ENCODE measurements around the gene APC. TPM values are rescaled to one million over a fixed set of nuclear protein-coding genes. Genes with fewer than 3 reads are reported as not detected.
A peak's percentile ranks its signal among the peaks of the same experiment; 100 is the strongest.

APC gene
- total and polyA plus RNA-seq, 2 donors (not counting 1 experiment from before 2014, with no cell fraction given) = 8.1 to 55.8 TPM

GRCh38 chr5:112794410-112794809 lies 56.7 kb downstream of the APC start:
- Histone ChIP-seq H3K4me1 (ENCODE audit: control insufficient read depth in 2 of 2, insufficient read depth in 2 of 2, low read length in 2 of 2) (peaks cover 22 to 23% of the 10 kb centered on the region in 2 donors), H3K27ac (ENCODE audit: low read length in 2 of 2) (peak overlapping the region in 1 of 2 donors; percentile 48), H3K36me3 (replicated peaks in 1 of 2; ENCODE audit: control extremely low read depth in 1 of 2, control insufficient read depth in 1 of 2, extremely low read depth in 1 of 2, insufficient read depth in 2 of 2, low read length in 1 of 2) (peaks cover 10 to 24% of the 10 kb centered on the region in 2 experiments), H3K4me3 (ENCODE audit: control extremely low read depth in 1 of 5, extremely low read depth in 1 of 5, insufficient read depth in 1 of 5, low read depth in 2 of 5, low read length in 4 of 5) (no peak overlapping the region), H3K9me3 (ENCODE audit: control extremely low read depth in 1 of 3, control insufficient read depth in 2 of 3, insufficient read depth in 1 of 3, low read length in 2 of 3) (no peaks in the 10 kb centered on the region), H2AFZ (ENCODE audit: insufficient read depth, low read depth, low read length, poor library complexity, severe bottlenecking) (no peak overlapping the region), H4K20me1 (ENCODE audit: control insufficient read depth, insufficient read depth, low read length, poor library complexity, severe bottlenecking) (no peaks in the 10 kb centered on the region), H3K27me3 (replicated peaks in 1 of 4; ENCODE audit: control extremely low read depth in 1 of 4, control insufficient read depth in 3 of 4, insufficient read depth in 4 of 4, low read length in 3 of 4) (no peaks in the 10 kb centered on the region), H3K4me2 (replicated peaks; ENCODE audit: low read depth, low read length, poor library complexity, severe bottlenecking) (peak overlapping the region; percentile 19), H3K9ac (ENCODE audit: low read length) (no peak overlapping the region), H3K79me2 (ENCODE audit: control insufficient read depth, insufficient read depth, low read length) (peaks cover 4% of the 10 kb centered on the region)
- intact Hi-C loops (cut with micrococcal nuclease) = loop anchor here (10.0 kb wide), 1 partner anchor 50 kb away; no protein-coding TSS in a partner anchor
- H3K9me3 Mint-ChIP-seq (ENCODE audit: insufficient read depth) = no peaks in the 10 kb centered on the region
- 100% methylated on average over 4 of the region's 4 CpGs for WGBS (ENCODE audit: insufficient coverage)
- ChIA-PET CTCF (interaction anchor here (1.0 kb wide), 1 partner anchor 129 kb away, joined by 3 read pairs; no protein-coding TSS in a partner anchor), POLR2A (no interaction called here)
- H3K4me3 Mint-ChIP-seq = peak overlapping the region; percentile 37
- ATAC-seq (ENCODE audit: low read depth) (no peak), DNase-seq (no peak)
- TF ChIP-seq EZH2 (IDR thresholded peaks at IDR 0.05; ENCODE audit: borderline replicate concordance, insufficient read depth, low read depth, low read length, poor library complexity, severe bottlenecking) = no peak
- TF ChIP-seq CTCF (IDR thresholded peaks at IDR 0.05) = no peak
- peaks cover 39% of the 10 kb centered on the region for H3K4me1 Mint-ChIP-seq
- H3K27ac Mint-ChIP-seq = peak overlapping the region; percentile 68
- no peaks in the 10 kb centered on the region for H3K27me3 Mint-ChIP-seq

- no peak for ATAC-seq (ENCODE audit: low read depth)
- Histone ChIP-seq H3K9me3 (ENCODE audit: control extremely low read depth in 1 of 3, control insufficient read depth in 2 of 3, insufficient read depth in 1 of 3, low read length in 2 of 3) (no peaks in the 10 kb centered on the region), H3K9ac (ENCODE audit: low read length) (peak overlapping the region; percentile 17), H3K4me3 (ENCODE audit: control extremely low read depth in 1 of 5, extremely low read depth in 1 of 5, insufficient read depth in 1 of 5, low read depth in 2 of 5, low read length in 4 of 5) (peak overlapping the region in 1 of 5 experiments; percentile 29), H2AFZ (ENCODE audit: insufficient read depth, low read depth, low read length, poor library complexity, severe bottlenecking) (no peak overlapping the region), H3K79me2 (ENCODE audit: control insufficient read depth, insufficient read depth, low read length) (peaks cover 4% of the 10 kb centered on the region), H3K27ac (ENCODE audit: low read length in 2 of 2) (peak overlapping the region; percentile 69 to 74), H3K4me2 (replicated peaks; ENCODE audit: low read depth, low read length, poor library complexity, severe bottlenecking) (peak overlapping the region; percentile 62), H3K27me3 (replicated peaks in 1 of 4; ENCODE audit: control extremely low read depth in 1 of 4, control insufficient read depth in 3 of 4, insufficient read depth in 4 of 4, low read length in 3 of 4) (no peaks in the 10 kb centered on the region), H3K4me1 (ENCODE audit: control insufficient read depth in 2 of 2, insufficient read depth in 2 of 2, low read length in 2 of 2) (peaks cover 22 to 23% of the 10 kb centered on the region in 2 donors), H4K20me1 (ENCODE audit: control insufficient read depth, insufficient read depth, low read length, poor library complexity, severe bottlenecking) (no peaks in the 10 kb centered on the region), H3K36me3 (replicated peaks in 1 of 2; ENCODE audit: control extremely low read depth in 1 of 2, control insufficient read depth in 1 of 2, extremely low read depth in 1 of 2, insufficient read depth in 2 of 2, low read length in 1 of 2) (peaks cover 13 to 24% of the 10 kb centered on the region in 2 experiments)
- Mint-ChIP-seq H3K27ac (peak overlapping the region; percentile 72), H3K9me3 (ENCODE audit: insufficient read depth) (no peaks in the 10 kb centered on the region), H3K4me1 (peaks cover 39% of the 10 kb centered on the region), H3K4me3 (peak overlapping the region; percentile 68), H3K27me3 (no peaks in the 10 kb centered on the region)
- POLR2A ChIA-PET = no interaction called here
- DNase-seq = no peak
- no peak for TF ChIP-seq CTCF (IDR thresholded peaks at IDR 0.05)
- 86% methylated on average over 1 of the region's 3 CpGs for WGBS (ENCODE audit: insufficient coverage)
- intact Hi-C loops (cut with micrococcal nuclease) = loop anchor here (10.0 kb wide), 1 partner anchor 49 kb away; no protein-coding TSS in a partner anchor
- CTCF ChIA-PET = no interaction called here
Observed at GRCh38 chr5:112795342-112795741, 57.7 kb downstream of the APC start.

Data from B cell (primary cell).